EH (cell line): ENCODE data around the gene DNAJC5G.
"Not testable (repeated sequence)": the region's sequence is repeated elsewhere in the genome, so short reads cannot be mapped to it uniquely, and the experiment has no call there.

ENCODE experiments used
- DNase-seq: peaks from one replicate; pipeline ENCODE4 v3.0.0-alpha.2; 2015; ENCODE audit warnings: low read depth

Gene DNAJC5G

DNA sequence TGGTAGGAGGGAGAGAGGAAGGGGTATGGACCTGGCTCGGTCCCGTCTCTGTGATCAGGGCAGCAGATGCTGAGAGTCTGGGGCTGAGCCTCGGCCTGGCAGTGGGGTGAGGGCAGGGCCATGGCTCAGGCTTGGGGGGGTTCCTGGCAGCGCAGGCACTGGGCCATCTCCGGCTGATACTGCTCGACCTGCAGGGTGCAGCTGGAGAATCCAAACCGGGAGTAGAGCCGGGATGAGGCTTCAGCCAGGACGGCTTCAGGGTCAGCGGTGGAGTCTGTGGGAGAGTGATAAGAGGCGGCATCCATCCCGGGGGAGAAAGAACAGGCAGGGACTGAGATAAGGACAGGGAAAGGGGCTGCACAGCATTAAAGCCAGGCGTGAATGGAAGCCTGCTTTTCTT lies 20.0 kb upstream of the DNAJC5G start:
- no peak for DNase-seq

DNA sequence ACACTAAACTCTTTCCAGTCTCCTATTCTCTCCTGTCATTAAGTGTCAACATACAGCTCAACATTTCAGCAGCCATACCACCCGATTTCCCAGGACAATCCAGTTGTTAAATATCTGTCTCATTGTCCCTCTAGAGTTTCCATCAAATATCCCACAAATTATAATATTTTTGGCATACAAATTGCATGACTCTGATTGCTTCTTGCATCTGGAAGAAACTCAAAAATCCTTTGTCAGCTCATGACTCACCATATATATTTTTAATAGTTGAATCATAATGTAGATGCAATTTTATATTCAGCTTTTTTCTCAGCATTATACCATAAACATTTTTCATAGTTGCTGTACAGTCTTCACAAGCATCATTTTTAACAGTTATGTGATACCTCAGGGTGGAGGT lies 19.6 kb upstream of the DNAJC5G start:
- DNase-seq, result peak; percentile 68

DNA sequence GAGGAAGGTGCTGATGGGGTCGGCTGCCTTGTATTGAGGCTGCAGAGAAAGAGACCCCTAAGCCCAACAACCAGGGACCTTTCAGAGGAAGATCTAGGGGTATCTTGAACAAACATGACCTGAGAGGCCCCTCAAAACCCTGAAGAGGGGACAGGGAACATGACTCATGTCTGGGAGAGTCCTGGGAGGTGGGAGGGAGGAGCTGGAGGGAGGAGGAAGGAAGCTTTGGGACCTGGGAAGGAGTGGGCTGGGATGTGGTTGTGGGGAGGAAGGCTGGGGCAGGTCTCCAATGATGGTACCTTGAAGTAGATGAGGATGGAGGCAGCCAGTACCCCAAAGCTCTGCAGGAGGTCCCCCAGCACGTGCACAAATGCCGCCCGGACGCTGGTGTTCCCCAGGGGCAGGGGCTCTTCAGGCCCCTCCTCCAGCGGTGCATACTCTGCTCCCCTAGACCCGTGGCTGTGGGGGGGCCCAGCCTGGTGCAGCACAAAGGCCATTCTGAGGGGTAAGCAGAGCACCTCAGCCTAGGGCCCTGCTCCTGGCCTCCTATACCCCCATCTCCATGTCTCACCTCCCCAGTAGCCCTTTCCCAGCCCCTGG lies 18.3 kb upstream of the DNAJC5G start:
- no peak for DNase-seq

DNA sequence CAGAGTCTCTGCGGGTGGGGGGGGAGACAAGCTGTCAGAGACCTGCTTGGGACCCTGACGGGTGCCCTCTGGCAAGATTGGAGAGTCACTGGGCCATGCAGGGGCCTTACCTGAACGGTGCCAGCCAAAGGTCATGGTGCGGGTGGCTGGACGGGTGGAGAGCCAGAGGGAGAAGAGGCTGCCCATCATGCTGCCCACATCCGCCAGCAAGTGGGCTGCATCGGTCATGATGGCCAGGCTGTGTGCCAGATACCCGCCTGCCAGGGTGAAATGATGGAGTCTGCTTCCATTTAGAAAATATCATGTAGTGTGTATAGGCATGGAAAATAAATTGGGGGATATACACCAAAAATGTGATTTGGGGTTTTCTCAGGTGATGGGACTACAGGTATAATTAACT lies 17.2 kb upstream of the DNAJC5G start:
- DNase-seq, result no peak

DNA sequence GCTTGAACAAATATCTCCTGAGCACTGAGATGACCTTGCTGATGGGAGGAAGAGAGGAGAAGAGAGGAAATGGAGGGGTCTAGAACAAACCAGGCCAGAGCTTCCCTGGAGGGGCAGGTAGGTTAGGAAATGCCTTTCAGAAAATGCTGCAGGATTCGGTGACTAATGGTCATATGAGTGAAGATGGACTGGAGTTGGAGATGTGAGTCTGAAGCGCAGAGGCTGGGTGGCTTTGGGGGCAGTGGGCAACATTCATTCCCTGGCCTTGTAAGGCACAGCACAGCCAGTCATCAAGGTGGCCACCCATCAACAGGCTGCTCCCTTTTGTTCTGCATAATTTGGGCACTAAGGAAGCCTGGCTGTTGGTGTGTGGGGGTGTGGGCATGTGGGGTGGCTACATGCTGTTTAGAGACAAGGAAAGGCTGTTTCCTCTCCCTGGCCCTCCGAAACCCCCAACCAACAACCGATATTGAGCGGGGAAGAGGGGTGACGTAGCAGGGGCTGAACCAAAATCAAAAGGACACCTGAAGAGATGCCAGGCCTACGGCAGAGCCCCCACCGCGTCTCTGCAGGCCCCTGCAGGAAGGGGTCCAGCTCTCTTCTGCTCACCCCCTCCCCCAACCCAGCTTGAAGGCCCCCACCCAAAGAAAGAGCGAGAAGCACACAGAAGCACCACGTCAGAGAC lies 13.8 kb upstream of the DNAJC5G start:
- DNase-seq, result no peak

DNA sequence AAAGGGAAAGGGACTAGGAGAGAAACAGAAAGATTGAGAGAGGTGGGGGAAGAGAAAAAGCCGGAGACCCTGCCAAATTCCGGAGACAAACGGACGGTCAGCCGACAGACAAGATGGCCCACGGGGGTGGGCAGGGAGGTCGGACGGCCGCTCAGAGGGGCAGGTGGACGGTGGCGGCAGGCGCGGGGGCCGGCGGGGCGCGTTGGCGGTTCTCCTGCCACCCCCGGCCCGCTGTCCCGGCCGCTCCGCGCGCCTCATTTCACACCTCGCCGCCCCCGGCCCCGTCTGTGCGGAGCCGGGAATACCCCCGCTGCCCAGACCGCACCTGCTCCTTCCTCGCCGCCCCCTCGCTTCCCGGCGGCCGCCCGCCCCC lies 13.3 kb upstream of the DNAJC5G start:
- no peak for DNase-seq

DNA sequence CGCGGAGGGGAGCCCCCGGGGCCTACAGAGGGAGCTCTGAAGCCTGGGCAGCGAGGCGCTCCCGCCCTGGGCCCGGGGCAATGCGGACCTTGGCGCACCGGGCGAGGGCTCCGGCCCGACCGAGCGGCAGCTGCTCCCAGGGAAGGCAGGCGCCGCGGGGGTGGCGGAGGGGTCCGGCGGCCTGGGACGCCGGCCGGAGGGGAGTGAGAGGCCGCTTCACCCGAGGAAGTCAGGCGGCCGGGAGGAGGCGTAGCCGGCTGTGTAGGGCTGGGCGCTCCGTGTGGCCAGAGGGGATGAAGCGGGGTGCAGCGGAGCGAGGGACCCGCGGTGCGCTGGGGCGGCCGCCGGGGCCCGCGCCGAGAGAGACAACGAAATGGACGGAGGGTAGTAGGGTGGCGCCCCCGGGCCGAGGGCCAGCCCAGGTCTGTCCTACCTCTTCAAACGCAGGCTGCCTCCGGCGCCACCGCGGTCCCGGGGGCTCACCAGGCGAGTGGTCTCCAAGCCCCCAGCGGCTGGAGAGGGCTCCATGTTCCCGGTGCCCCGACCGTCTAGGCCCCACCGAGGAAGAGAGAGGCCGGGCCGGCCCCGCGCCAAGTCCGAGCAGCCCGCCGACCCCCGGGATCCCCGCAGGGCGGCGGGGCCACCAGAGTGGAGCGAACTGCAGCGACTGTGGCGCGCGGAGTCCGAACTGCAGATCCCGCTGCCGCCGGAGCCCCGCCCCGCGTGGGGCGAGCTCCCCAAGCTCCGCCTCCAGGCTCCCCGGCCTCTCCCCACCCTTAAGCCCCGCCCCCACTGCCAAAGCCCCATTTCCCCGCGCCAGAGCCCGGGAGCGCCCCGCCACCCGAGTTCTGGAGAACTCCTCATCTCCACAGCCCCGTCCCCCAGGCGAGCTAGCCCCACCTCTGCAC lies 12.6 kb upstream of the DNAJC5G start, which contains the start of gene SLC30A3:
SLC30A3 (minus strand) TSS at position 669 of the 908 bp plus-strand sequence; CDS start at position 528, 141 bp downstream.
- DNase-seq, result peak; percentile 56

DNA sequence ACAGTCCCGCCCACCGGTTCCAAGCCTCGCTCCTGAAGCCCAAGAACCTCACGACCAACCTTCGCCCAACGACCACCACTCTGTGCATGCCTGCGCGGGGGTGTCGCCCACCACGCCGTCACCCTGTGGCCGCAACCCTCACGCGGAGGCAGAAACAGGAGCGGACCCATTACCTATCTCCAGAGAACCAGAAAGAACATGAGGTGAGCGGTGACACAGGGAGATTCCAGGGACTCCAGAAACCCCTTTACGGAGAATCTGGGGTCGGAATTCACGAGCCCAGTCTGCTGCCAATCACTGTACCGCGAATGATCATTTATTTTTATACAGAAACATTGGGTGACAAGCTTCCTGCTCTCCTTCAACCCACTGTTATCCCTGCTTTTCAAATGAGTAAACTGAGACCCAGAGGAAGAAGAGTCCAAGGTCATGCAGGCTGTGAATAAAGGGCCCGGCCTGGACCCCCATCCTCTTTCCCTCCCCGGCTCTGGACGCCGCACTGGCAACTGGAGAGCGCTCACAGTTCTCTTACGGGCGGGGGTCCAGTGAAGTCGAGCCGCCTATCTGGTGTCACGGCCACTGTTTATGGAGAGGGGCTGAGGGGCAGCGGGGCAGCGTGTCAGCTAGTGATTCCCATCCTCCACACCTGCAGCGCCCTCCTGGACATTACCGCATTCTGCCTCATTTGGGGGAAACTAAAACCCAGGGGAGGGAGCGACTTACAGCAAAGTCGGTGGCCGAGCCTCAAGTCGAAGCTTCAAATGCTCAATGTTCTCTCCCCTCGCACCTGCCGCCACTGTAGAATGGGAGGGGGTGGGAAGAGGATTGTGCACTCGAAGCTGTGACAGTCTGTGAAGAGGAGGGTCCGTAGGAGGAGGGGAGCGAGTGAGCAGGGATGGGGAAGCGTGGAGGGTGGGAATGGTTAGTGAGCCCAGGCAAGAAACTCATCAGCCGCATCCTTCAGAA lies 11.7 kb upstream of the DNAJC5G start:
- no peak for DNase-seq

DNA sequence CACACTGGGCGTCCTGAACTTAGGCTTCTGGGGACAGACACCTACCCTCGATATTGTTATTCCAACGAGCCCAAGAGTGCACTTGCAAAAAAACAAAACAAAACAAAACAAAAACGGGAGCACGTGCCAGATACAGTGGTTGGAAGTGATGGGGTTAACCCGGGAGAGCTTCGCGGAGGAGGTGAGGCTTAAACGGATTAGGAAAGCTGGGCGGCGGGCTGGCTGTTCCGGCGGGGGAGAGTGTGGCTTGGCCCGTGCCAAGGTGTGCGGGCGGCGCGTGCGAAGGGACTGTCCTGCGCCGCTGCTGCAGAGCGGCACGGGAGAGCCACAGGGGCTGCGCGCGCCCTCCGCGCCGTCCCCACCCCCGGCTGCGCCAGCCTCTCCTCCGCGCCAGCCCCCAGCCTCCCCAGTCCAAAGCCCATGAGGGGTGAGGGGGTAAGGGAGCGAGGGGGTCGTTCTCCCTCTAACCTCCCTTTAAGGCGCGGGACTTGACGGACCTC lies 10.9 kb upstream of the DNAJC5G start:
- no peak for DNase-seq

DNA sequence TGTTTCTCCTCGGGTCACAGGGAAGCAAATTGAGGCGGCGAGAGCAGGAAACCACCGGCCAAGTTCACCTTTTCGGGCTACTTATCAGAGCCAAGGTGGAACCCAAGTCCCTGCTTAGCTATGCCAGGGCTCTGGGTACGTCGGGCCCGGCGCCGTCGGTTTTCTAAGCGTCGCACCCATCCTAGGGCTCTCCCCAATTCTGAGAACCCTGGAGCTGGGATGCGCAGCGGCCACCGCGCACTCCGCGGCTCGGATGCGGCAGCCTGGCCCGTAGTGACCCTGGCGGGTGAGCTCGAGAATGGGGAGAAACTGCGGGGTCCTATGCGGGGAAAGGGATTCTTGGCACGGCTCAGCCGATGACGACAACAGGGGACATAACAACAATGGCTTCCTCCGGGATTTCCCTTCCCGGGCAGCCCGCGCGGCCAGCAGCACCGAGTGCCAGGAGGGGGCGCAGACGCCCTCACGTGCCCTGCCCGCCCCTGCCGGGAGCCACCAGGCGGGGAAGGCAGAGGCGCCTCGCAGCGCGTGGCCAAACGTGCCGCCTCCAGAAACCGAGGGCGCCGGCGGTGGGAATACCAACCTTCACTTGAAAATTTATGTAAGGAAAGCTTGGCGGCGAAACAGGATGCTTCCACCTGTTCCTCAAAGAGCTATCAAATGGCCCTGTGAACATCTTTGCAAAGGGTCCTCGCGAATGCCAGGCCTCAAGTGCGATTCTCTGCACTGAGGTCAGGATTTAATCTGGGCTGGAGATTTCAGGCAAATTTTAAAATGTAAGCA lies 10.3 kb upstream of the DNAJC5G start:
- DNase-seq, result peak; percentile 63

DNA sequence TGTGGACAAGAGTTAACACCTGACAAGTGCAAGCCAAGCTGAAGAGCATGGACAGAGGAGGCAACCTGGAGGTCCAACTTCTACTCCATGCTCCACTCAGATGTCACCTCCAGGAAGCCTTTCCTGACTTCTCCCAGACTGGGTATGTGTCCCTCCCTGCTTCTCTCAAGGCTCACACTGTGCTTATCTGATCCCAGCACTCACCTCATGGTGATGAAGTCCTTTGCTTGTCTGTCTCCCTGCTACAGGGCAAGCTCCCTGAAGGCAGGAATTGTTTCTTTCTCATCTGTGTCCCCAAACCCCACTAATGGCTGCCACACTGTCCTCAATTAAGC lies 9.7 kb upstream of the DNAJC5G start:
- DNase-seq, result no peak

DNA sequence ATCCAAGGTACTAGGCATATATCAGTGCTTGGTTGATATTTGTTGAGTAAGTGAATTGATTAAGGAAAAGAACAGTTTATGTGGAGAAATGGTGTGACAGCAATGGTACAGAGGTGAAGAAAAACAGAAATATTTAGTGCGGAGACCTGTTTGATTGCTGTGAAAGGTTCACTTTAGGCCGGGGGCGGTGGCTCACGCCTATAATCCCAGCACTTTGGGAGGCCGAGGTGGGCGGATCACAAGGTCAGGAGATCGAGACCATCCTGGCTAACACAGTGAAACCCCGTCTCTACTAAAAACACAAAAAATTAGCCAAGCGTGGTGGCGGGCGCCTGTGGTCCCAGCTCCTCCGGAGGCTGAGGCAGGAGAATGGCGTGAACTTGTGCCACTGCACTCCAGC lies 6.9 kb upstream of the DNAJC5G start:
- not testable (repeated sequence) for DNase-seq

DNA sequence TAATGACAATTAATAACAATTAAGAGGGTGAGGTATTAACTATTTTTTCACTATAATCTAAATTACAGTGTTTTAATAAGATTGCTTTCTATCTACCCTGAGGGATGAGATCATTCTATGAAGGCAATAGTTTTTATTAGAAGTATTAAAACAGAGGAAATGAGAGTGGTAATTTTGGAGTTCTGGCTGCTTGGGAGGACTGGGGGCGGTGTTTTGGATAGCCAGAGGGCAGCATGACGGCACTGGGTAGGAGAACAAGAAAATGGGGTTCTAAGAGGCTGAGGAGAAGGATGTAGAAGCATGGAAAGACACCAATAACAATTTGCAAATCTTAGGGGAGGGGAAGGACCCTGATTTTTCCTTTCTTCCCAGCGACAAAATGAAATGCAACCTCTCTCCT lies 5.1 kb upstream of the DNAJC5G start:
- DNase-seq, result no peak

DNA sequence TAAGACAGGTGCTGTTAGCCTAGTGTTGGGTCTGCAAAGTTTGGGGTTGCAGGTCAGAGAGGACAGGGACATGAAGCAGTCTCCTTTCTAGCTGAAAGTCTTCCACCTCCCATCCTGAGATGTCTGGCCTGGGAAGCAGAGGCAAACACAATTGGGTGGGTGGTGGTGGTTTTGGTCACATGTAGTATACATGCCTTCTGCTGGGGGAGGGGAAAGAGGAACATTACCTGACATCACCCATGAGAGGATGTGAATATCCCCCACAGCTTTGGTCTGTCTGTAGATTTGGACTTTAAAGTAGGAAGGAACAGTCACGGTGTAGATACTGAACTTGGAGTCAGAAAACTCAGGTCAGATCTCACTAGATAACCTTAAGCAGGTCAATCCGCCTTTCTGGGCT lies 4.6 kb upstream of the DNAJC5G start:
- no peak for DNase-seq

DNA sequence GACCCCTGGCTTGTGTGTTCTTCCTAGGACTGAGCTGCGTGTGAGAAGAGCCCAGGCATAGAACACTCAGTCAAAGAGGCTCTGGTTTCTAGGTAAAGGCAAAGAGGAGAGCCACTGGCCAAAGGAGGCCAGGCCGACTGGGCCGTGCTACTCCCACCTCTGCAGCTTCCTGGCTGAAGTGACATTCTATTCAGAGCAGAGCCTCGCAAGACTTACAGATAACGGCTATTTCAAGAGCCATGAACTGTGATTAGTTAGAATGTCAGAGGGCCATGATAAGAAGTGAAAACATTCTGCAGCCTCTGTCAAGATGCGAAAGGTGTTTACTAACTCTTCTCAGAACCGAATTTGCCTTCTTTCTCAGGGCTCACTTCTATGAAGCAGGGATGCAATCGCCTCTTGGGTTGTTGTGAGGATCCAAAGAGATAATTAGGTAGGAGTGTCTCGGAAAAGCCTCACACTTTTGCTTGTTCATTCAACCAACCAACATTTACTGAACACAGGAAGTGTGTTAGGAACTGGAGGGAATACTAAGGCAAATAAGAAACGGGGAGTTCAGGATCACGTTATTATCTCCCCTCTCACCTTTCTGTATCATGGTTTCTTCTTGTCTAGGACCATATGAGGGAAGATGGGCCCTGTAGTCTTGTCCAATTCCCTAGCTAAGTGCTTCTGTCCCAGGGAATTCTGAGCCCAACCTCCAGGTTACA lies 3.4 kb upstream of the DNAJC5G start:
- DNase-seq, result no peak

DNA sequence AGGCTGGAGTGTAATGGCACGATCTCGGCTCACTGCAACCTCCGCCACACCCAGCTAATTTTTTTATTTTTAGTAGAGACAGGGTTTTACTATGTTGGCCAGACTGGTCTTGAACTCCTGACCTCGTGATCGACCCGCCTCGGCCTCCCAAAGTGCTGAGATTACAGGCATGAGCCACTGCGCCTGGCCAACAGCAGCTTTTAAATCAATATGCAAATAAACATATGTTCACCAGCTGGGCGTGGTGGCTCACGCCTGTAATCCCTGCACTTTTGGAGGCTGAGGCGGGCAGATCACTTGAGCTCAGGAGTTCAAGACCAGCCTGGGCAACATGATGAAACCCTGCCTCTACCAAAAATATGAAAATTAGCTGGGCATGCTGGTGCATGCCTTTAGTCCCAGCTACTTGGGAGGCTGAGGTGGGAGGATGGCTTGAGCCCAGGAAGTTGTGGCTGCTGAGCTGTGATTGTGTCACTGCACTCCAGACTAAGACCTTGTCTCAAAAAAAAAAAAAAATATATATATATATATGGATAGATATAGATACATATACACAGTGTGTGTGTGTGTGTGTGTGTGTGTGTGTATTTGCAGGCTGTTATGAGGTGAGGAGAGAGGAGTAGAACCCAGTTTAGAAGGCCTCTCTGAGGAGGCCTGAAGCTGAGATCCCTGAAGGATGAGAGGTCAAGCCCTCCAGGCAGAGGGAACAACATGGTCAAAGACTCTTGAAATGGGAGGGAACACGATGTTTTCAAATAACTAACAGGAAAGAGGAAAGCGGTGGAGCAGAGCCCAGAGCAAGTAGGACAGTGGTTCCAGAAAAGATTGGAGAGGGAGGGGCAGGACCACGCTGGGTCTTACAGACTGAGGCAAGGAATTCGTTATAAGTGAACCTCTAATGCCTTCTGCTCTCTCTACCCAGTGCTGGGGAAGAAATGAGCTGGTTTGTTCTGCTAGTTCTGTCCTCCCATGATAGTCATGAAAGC lies 2.4 kb upstream of the DNAJC5G start:
- not testable (repeated sequence) for DNase-seq

DNA sequence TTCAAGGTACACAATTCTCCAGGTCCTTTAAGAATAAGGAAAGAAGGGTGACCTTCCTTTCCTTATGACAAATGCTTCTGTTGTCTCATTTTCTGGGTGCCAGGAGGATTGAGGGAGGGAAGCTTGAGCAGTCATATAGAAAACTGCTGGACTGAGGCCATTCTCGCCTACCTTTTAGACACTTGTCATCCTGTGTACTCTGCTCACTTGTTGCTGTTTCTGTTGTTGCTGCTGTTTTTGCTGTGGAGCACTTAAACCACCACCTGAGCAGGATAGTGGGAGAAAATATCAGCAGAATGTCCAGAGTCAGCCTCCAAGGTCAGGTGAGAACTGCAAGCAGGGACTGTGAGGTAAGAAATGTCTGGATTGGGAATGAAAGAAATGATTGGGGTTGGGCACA lies 2.8 kb downstream of the DNAJC5G start:
- DNase-seq, result no peak

DNA sequence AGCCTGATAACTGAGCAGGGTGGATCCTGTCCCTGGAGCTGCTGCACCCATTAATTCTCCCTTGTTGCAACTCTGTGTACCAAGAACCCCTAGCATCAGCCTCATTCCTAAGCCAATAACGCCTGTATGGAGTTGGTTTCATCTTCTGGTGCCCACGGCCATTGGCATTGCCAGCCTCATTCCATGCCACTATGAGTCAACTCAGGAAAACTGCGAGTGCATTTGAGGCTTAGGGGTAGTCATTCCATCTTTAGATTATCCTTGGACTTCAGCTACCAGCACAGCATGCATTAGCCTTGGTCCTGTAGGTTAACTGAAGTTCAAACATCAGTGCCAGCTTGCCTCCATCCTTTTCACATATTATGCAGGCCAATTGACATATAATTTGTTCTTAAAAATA lies 5.6 kb downstream of the DNAJC5G start:
- no peak for DNase-seq

DNA sequence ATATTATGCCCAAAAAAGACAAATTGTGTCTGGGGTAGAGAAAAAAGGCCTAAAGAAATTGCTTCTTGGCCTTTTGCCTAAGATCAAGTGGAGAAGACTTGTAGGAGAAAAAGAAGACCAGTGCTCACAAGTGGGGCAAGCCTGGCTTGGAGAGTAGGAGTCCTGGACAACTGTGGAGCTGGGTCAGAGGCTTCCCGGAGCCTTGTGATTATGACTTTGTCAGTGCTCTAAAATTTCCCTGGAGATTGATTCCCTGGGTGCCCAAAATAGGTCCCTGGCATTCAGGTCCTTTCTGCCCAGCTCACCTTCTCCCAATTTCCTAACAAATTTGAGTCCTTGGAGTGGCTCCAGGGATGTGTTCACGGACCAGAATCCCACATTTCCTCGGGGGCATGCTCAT lies 6.2 kb downstream of the DNAJC5G start:
- no peak for DNase-seq
